ENCODE data around the gene GOLGA8A.
"Not testable (repeated sequence)": the region's sequence is repeated elsewhere in the genome, so short reads cannot be mapped to it uniquely, and the experiment has no call there.

Gene GOLGA8A

GRCh38 chr15:34418435-34418834 lies 19.2 kb downstream of the GOLGA8A start:
- not testable (repeated sequence) for DNase-seq (ENCODE audit: low read depth in 2 of 3, low spot score in 2 of 3)

GRCh38 chr15:34409511-34409910 lies 28.1 kb downstream of the GOLGA8A start:
- not testable (repeated sequence) for DNase-seq (ENCODE audit: low read depth in 2 of 3, low spot score in 2 of 3)

- not testable (repeated sequence) for DNase-seq (ENCODE audit: low read depth in 2 of 3, low spot score in 2 of 3)
Observed at GRCh38 chr15:34408973-34409372, 28.6 kb downstream of the GOLGA8A start.

DNA sequence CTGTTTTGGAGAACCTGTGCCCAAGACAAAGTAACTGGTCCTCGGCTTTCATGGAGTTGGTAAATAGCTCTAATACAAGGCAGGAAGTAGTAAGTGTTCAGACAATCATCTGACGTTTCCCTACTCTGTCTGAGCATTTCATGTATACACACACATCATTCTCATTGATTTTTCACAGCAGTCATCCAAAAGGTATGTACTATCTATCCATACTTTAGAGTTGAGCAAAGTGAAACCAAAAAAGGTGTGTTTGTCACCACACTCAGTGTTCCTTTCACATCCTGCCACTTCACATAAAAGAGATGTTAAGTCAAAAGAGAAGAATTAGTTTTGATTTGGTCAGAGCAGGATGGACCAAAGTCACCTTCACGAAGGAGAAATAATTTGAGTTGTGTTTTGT lies 33.7 kb downstream of the GOLGA8A start:
- not testable (repeated sequence) for DNase-seq (ENCODE audit: low read depth in 2 of 3, low spot score in 2 of 3)

DNA sequence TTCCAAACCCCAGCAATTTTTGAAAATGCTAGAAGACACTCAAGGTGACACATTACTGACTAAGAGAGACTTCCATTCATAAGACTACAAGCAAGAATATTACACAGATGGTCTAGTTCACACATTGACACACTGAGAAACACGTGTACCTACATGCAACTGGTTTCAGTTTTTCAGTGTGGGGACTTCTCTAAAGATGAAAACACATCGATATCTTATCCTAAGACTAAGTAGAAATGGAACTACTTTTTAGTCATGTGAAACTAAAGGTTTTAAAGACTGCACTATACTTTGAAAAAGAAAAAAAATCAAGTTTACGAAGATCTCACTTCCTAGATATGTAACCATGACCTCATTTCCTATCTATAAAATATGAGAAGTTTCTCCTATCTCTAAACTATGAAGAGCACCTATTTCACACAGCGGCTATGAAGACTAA lies 34.4 kb downstream of the GOLGA8A start:
- DNase-seq (ENCODE audit: low read depth in 2 of 3, low spot score in 2 of 3), result not testable (repeated sequence)

DNA sequence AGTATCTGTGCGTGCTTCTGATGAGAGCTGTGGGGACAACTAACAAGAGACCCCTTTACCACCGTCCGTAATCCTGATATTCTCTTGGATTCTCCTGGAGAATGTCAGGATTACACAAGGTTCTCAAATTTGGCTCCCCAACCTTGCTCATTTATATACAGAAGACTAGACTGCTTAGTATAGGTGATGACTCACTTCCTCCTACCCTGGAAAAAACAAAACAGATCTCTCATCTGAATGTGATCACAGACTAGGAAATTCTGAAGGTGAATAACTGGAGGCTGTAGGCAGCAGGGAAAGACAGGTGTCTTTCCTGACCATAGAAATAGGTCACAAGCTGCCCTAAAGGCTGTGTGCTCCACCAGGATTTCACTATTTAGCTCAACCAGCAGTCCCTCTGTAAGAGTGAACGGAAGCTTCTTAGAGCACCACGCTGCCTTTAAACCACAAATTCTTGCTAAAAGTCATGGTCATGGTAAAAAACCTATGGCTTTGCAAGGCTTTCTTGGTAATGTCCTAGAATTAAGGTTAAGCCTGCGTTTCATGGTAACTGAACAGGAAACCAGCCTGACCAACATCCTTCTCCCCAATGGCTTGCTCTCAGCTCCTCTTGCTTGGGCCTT lies 39.9 kb downstream of the GOLGA8A start:
- not testable (repeated sequence) for DNase-seq (ENCODE audit: low read depth in 2 of 3, low spot score in 2 of 3)

- DNase-seq (ENCODE audit: low read depth in 2 of 3, low spot score in 2 of 3), result not testable (repeated sequence)
Observed at GRCh38 chr15:34392981-34393380, 44.6 kb downstream of the GOLGA8A start.

DNA sequence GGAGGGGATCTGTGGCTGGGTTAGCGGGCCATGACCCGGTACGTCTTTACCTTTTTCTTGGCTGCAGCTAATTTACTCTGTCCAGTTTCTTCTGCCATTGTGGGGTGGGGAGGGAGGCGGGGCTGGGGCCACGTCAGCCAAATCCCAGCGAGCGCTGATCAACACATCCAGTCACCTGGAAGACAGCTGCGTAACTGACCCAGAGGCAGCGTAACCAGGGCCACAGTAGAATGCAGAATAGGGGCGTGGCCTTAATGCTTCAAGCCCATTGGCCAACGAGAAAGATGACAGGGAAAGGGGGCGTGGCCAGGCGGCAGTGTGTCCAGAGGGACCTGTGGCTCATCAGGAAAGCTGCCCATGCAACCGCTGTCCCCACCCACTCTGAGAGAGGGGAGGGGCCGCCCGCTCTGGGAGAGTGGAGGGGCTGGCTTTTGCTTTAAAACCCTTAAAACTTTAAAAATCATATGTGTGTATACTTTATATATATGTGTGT lies 48.0 kb downstream of the GOLGA8A start:
- DNase-seq (ENCODE audit: low read depth in 2 of 3, low spot score in 2 of 3), result not testable (repeated sequence)

Measured in activated CD8-positive, alpha-beta memory T cell treated with anti-CD3 and anti-CD28 coated beads for 48 hours (primary cell).